ENCODE data around the gene RAD18. TPM values are rescaled to one million over a fixed set of nuclear protein-coding genes. Genes with fewer than 3 reads are reported as not detected.

Gene RAD18
- total RNA-seq, 6 donors from 2014 or later: 2.6 to 16.2 (median 7.7) TPM

DNA sequence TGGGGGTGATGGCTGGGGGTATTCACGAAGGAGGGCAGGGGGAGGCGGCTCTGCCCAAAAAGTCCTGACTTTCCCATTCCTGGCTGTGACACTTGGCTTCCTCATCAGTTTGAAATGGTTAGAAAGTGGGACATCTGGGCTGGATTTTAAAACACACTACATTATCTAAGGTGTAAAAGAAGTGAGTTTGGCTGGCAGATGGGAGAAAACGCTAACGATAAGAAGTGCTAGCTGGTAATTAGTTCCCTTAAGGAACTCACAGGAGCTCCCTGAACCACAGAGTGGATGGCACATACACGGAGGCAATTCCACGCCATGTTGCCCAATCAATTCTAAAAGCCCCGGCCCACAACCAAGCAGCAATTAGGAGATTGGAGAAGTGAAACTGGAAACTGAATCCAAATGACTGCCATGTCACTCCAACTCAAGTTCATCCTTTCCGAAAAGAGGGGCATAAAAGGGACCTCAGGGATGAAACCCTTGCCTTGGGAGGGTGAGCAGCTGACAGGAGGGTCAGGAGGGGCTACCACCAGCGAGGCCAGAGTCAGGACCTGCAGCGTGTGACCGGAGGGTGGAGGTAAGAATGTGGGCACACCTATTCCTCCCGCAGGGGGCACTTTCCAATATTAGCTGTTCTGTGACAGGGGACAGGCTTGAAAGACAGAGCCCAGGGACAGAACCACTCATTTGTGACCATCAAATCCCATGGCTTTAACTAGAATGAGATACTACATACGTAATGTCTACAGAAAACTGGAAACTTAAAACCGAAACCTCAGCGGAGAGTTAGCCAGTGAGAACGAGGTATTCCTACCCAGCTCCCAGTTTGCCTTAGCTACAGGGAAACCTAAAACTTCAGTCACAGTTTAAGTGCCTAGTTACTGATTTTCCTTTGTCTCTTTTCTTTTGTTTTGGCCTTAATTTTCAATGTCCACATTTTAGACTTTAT, 98.6 kb downstream of the RAD18 start:
- H3K4me3 ChIP-seq: no peak overlapping the region
- no peak for DNase-seq
- H3K36me3 ChIP-seq: no peaks in the 10 kb centered on the region
- H3K27ac ChIP-seq: no peak overlapping the region
- ATAC-seq (ENCODE audit: low FRiP score in 2 of 2): peak in 1 of 2 donors; percentile 38
- H3K4me1 ChIP-seq: no peaks in the 10 kb centered on the region
- H3K27me3 ChIP-seq: no peaks in the 10 kb centered on the region
- TF ChIP-seq CTCF (IDR thresholded peaks at IDR 0.05) (no peak), POLR2A (IDR thresholded peaks at IDR 0.05) (no peak), POLR2AphosphoS5 (IDR thresholded peaks at IDR 0.05) (no peak), EP300 (IDR thresholded peaks at IDR 0.05) (no peak)
- WGBS, 2 donors: 85% methylated on average over 16 of the region's 16 CpGs
- no peaks in the 10 kb centered on the region for H3K9me3 ChIP-seq

DNA sequence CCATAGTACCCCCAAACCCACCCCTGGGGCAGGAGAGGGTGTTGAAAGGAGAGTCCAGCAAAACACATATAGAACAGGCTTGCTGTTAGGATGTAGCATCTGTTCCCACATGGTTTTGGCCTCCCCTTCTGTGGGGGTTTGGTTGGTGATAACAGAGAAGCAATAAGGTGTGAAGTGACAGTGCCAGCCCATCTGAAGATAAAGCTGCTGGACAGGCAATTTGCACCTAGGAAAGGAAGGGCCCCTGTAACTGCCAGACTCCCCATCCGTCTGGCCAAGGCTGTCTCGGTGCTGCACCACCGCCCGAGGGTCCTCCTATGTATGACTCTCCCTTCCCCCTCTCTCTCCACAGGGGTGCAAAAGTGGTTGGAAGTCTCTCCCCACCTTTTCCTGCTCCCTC, 99.4 kb downstream of the RAD18 start:
- no peak overlapping the region for H3K4me3 ChIP-seq
- DNase-seq (peak in 1 of 2 donors; percentile 32), ATAC-seq (ENCODE audit: low FRiP score in 2 of 2) (no peak)
- H3K27me3 ChIP-seq: no peaks in the 10 kb centered on the region
- no peaks in the 10 kb centered on the region for H3K4me1 ChIP-seq
- no peaks in the 10 kb centered on the region for H3K36me3 ChIP-seq
- H3K27ac ChIP-seq: no peak overlapping the region
- no peaks in the 10 kb centered on the region for H3K9me3 ChIP-seq
- TF ChIP-seq POLR2A (IDR thresholded peaks at IDR 0.05): no peak
- no peak for TF ChIP-seq POLR2AphosphoS5 (IDR thresholded peaks at IDR 0.05)
- TF ChIP-seq CTCF (IDR thresholded peaks at IDR 0.05): no peak
- TF ChIP-seq EP300 (IDR thresholded peaks at IDR 0.05): no peak
- 86 to 93% methylated on average over 4 of the region's 4 CpGs for WGBS, 2 donors

GRCh38 chr3:8857720-8858367, 105.4 kb downstream of the RAD18 start:
- DNase-seq: no peak
- Histone ChIP-seq H3K4me3 (no peak overlapping the region), H3K27ac (no peak overlapping the region), H3K36me3 (no peaks in the 10 kb centered on the region), H3K4me1 (no peaks in the 10 kb centered on the region), H3K9me3 (no peaks in the 10 kb centered on the region), H3K27me3 (no peaks in the 10 kb centered on the region)
- no peak for ATAC-seq (ENCODE audit: low FRiP score in 2 of 2)
- no peak for TF ChIP-seq EP300 (IDR thresholded peaks at IDR 0.05)
- TF ChIP-seq POLR2A (IDR thresholded peaks at IDR 0.05): no peak
- no peak for TF ChIP-seq POLR2AphosphoS5 (IDR thresholded peaks at IDR 0.05)
- no peak for TF ChIP-seq CTCF (IDR thresholded peaks at IDR 0.05)
- WGBS, 2 donors: 96 to 97% methylated on average over 4 to 8 of the region's 8 CpGs

GRCh38 chr3:8856721-8857120, 106.6 kb downstream of the RAD18 start:
- 86 to 88% methylated on average over 1 of the region's 1 CpG for WGBS, 2 donors
- Histone ChIP-seq H3K4me3 (no peak overlapping the region), H3K27me3 (no peaks in the 10 kb centered on the region), H3K9me3 (no peaks in the 10 kb centered on the region), H3K27ac (no peak overlapping the region), H3K36me3 (no peaks in the 10 kb centered on the region), H3K4me1 (no peaks in the 10 kb centered on the region)
- DNase-seq: no peak
- TF ChIP-seq POLR2A (IDR thresholded peaks at IDR 0.05) (no peak), EP300 (IDR thresholded peaks at IDR 0.05) (no peak), CTCF (IDR thresholded peaks at IDR 0.05) (no peak), POLR2AphosphoS5 (IDR thresholded peaks at IDR 0.05) (no peak)
- no peak for ATAC-seq (ENCODE audit: low FRiP score in 2 of 2)
